GM21737 (cell line): ENCODE data around the gene ARFRP1.

Source experiments
- ATAC-seq: cut with Tn5 transposase; IDR thresholded peaks from one replicate; pipeline ENCODE4 v1.9.1; 2021; ENCODE audit warnings: mild to moderate bottlenecking, moderate library complexity; ENCODE audit not compliant: unreplicated experiment

The ARFRP1 gene

DNA sequence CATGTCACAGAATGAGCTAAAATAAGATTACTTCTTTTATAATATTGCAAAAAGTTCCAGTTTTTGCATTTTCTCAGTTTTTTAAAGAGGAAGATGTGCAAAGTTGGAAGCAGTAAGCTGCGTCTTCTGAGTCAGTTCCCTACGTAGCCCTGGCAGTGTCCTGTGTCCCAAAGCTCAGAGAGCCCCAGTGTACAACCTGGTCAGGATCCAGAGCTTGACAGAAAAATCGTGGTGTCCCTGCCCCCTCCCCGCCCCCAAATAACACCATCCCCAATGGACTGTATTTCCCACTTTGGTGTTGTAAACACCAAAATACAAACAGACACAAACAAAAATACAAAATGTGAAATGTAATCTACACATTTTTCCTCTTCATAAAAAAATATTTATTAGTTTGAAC, 36.4 kb upstream of the ARFRP1 start:
- ATAC-seq: no peak

- no peak for ATAC-seq
These were observed 35.6 kb upstream of the ARFRP1 start for GRCh38 chr20:63743210-63743970.

GRCh38 chr20:63742381-63743024, 34.7 kb upstream of the ARFRP1 start:
- no peak for ATAC-seq

DNA sequence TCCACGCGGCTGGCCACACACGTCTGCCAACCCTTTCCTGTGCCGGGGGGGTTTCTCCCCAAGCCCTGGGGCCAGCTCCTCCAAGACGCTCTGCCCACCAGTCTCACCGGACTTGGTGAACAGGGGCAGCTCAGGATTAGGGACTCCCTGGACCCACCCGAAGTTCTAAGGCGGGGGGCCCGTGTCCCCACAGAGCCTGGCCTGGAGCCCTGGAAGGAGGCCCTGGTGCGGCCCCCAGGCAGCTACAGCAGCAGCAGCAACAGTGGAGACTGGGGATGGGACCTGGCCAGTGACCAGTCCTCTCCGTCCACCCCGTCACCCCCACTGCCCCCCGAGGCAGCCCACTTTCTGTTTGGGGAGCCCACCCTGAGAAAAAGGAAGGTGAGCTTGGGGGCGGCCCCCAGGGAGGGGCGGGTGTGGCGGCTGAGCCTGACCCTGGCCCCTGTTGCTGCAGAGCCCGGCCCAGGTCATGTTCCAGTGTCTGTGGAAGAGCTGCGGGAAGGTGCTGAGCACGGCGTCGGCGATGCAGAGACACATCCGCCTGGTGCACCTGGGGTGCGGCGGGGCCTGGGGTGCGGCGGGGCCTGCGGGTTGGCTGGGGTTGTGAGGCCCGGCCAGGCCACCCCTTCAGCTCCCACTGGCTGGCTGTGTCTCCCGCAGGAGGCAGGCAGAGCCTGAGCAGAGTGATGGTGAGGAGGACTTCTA, 34.1 kb upstream of the ARFRP1 start:
- ATAC-seq: no peak

DNA sequence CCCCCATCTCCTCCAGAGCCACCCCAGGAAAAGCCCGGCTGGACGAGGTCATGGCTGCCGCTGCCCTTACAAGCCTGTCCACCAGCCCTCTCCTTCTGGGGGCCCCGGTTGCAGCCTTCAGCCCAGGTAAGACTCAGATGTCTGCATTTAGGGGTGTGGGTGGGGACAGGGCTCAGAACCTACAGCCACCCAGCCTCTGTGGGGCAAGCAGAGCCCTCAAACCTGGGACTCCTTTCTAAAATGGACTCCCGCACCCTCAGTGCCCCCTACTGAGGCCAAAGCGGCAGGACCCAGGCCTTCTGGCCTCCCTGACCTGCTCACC, 33.5 kb upstream of the ARFRP1 start:
- no peak for ATAC-seq

GRCh38 chr20:63740627-63741353, 33.0 kb upstream of the ARFRP1 start:
- no peak for ATAC-seq

DNA sequence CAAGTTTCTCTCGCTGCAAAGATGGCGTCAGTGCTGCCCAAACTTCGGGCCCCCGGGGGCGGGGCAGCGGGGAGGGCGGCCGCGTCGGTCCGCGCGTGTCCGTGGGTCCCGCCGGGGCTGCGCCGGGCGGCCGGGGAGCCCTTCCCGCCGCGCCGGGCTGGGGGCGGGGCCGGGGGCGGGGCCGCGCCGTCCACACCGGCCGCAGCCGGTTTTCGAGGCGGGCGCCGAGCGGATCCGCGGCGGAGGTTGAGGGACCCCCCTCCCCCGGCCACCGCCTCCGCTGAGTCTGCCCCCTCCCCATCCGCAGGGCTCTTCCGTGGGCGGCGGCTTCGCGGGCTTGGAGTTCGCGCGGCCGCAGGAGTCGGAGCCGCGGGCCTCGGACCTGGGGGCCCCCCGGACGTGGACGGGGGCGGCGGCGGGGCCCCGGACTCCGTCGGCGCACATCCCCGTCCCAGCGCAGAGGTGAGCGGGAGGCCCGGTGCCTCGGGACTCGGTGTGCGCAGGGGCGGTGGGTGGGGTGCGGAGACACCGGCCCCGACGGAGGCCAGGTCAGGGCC, 32.4 kb upstream of the ARFRP1 start:
- ATAC-seq: peak; percentile 8

DNA sequence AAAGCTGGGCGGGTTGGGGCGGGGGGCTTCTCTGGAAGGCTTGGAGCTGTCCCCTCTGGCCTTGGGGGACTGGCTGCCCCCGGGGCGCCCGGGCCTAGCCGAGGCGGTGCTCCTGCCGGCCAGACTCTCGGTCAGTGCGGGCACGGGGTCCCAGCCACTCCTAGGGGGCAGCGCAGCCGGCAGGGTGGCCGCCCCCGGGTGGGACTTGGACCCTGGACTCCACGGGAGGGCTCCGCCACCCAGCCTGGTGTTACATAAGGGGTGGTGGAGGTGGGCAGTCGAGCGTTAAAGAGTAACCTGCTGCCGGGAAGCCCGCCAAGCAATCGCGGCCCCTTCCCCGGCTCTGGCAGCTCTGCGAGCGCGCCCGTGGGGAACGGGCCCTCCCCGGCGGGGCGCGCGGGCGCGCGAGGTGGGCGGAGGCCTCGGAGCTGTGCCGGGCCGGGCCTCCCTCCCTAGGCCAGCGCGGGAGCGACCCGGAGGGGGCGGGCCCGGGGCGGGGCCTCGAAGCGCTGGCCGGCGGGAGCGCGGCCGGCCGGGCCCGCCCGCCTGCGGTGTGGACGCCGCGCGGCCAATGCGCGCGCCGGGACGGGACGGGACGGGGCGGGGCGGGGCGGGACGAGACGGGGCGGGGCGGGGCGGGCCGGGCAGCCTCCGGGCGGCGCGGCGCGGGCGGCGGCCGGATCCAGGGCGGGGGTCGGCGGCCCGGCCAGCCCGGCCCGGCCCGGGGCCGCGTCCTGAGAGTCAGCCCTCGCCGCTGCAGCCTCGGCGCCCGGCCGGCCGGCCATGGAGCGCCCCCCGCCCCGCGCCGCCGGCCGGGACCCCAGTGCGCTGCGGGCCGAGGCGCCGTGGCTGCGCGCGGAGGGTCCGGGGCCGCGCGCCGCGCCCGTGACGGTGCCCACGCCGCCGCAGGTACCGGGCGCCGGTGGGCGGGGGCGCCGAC, 31.6 kb upstream of the ARFRP1 start, which contains the start of gene SLC2A4RG:
TSS of gene SLC2A4RG (plus strand) at position 647 of the 940 bp plus-strand sequence. CDS start at position 784, 137 bp downstream.
- ATAC-seq: peak; percentile 45

- no peak for ATAC-seq
These were observed 30.9 kb upstream of the ARFRP1 start for GRCh38 chr20:63738687-63739129.

GRCh38 chr20:63737945-63738686, 30.3 kb upstream of the ARFRP1 start:
- no peak for ATAC-seq

GRCh38 chr20:63737695-63737944, 29.8 kb upstream of the ARFRP1 start:
- ATAC-seq: no peak

GRCh38 chr20:63736893-63737694, 29.3 kb upstream of the ARFRP1 start:
- ATAC-seq: no peak

GRCh38 chr20:63735859-63736718, 28.3 kb upstream of the ARFRP1 start, which contains the start of gene LIME1:
Gene LIME1, plus strand, starts transcription at chr20:63736664. Its CDS starts 886 bp downstream, at chr20:63737550.
- ATAC-seq: no peak

GRCh38 chr20:63734946-63735858, 27.4 kb upstream of the ARFRP1 start:
- ATAC-seq: no peak

DNA sequence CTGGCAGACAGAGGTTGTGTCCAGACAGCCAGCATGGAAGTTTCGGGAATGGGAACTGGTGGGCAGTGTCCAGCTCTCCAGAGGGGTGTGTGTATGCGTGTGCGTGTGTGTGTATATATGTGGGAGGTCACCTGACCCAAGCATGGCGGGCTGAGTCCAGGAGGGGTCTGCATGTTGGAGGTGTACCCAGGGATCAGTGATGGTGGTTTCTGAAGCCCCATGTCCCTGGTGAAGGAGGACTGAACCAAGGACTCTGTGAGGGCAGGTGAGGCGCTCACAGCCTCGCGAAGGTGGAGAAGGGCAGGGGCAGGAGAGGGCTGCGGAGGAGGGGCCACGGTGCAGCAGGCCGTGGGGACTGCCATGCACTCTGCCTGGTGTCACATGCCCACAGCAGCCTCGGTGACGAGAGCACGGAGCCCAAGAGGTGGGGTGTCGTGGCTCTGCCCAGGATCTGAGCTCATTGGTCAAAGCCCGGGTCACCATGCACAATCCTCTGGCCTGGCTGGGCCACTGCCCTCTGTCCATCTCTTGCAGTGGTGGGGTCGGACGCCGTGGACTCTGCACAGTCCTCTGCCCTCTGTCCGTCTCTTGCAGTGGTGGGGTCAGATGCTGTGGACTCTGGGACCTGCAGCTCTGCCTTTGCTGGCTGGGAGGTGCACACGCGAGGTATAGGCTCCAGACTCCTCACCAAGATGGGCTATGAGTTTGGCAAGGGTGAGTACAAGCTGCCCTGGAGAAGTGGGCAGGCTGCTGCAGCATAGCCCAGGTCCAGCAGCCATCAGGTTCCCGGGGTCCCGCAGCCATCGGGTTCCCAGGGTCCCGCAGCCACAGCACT, 26.6 kb upstream of the ARFRP1 start:
- no peak for ATAC-seq
